ENCODE measurements around the gene KCNQ4.
A peak's percentile ranks its signal among the peaks of the same experiment; 100 is the strongest.

Gene KCNQ4

GRCh38 chr1:40838980-40839942, 55.7 kb downstream of the KCNQ4 start:
- no peak for DNase-seq (ENCODE audit: low read depth in 4 of 4, low spot score in 1 of 4)

- no peak for DNase-seq (ENCODE audit: low read depth in 4 of 4, low spot score in 1 of 4)
Measured at GRCh38 chr1:40839943-40840335, 56.4 kb downstream of the KCNQ4 start.

DNA sequence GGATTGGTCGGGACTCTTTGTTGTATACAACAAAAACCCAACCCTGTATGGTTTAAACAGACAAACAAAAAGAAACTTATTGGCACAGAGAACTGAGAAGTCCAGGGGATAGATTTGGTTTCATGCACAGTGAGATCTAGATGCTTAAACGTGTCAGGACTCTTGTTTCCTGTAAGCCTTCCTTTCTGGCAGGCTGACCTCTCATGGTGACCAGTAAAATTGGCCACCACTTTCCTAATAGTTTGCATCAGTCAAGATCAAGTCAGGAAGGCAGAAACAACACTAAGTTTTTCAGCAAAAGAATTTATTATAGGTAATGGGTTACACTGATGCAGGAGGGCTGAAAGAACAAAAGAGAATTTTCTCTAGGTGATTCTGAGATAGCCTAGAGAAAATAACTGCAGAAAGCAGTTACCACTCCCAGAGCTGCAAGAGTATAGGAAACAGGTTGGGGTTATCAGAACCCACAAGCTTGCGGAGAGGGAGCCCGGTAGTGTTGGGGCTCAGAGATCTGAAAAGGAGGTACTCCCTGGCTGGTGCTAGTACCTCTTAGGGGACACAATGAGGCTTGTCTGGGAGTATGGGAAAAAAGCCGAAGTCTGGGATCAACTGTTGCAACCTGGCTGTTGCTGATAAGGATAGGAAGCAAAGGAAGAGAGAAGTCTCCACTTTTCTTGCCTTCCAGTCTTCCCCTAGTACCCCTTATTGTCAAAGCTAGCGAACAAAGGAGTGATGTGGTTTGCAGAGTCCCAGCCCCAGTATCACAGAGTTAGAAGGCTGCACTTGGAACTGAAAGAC, 57.1 kb downstream of the KCNQ4 start:
- no peak for DNase-seq (ENCODE audit: low read depth in 4 of 4, low spot score in 1 of 4)

DNA sequence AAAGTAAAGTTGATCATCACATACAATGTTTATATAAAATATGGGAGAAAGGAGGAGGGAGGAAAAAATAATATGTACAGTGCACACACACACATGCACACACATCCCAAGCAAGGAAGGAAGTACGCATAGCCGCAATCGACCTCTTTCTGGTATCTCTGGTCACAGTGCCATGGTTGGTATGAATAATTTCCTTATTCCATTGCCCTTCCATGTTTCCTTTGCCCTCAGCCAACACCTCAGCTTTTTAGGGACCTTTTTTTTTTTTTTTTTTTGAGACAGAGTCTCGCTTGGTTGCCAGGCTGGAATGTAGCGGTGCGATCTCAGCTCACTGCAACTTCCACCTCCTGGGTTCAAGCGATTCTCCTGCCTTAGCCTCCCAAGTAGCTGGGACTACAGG, 58.0 kb downstream of the KCNQ4 start:
- DNase-seq (ENCODE audit: low read depth in 4 of 4, low spot score in 1 of 4), result no peak

DNA sequence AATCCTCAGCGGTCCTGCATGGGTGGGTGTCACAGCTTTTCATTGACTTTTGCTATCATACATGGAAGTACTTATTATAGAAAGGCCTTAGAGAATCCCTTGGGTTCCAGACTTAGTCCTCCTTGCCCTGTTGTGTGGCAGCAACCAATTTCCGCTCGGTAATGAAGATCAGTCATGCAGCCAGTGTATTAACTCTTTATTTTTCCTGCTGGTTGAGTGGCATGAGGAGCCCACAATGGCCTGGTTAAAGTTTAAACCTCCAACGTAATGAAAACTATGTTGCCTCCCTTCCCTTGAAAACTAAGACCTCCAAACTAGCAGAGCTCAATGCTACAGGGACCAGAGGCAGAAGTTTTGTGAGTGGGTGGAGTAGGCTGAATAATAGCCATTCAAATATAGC, 58.6 kb downstream of the KCNQ4 start:
- DNase-seq (ENCODE audit: low read depth in 4 of 4, low spot score in 1 of 4), result no peak

DNA sequence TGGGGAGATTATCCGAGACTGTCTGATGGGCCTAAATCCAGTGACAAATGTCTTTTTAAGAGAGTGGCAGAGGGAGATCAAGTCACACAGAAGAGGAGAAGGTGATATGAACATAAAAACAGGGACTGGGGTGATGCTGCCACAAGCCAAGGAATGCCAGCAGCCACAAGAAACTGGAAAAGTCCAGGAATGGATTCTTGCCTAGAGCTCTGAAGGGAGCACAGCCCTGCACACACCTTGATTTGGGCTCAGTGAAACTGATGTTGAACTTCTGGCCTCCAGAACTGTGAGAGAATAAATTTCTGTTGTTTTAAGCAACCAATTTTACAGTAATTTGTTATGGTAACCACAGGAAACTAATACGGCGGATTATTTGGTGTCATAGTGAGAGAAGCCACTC, 59.1 kb downstream of the KCNQ4 start:
- no peak for DNase-seq (ENCODE audit: low read depth in 4 of 4, low spot score in 1 of 4)

DNA sequence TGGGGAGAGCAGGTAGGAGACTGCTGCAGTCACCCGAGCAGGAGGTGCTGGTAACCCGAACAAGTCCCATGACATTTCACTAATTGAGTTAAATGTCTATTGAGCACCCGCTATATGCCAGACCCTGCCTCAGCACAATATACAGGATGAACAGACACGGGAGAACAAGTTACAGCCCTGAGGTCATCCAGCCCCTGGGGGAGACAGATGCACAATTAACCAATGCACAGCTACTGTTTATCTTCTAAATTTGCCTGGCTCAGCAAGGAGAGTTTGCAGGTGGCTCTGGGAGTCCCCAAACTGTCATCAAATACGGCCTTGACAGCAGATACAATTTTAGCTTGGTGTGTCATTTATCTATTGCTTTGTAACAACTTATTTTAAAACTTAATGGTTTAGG, 60.5 kb downstream of the KCNQ4 start:
- DNase-seq (ENCODE audit: low read depth in 4 of 4, low spot score in 1 of 4), result no peak

- DNase-seq (ENCODE audit: low read depth in 4 of 4, low spot score in 1 of 4), result no peak
Measured at GRCh38 chr1:40844887-40845878, 61.6 kb downstream of the KCNQ4 start.

DNA sequence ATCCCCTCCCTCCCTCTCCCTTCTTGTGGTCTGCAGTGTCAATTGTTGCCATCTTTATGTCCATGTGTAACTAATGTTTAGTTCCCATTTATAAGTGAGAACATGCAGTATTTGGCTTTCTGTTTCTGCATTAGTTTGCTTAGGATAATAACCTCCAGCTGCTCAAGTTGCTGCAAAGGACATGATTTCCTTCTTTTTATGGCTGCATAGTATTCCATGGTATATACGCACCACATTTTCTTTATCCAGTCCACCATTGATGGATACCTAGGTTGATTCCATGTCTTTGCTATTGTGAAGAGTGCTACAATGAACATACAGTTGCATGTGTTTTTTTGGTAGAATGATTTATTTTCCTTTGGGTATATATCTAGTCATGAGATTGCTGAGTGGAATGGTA, 62.3 kb downstream of the KCNQ4 start:
- DNase-seq (ENCODE audit: low read depth in 4 of 4, low spot score in 1 of 4), result no peak

- DNase-seq (ENCODE audit: low read depth in 4 of 4, low spot score in 1 of 4), result no peak
Measured at GRCh38 chr1:40847023-40847745, 63.6 kb downstream of the KCNQ4 start.

- DNase-seq (ENCODE audit: low read depth in 4 of 4, low spot score in 1 of 4), result no peak
Measured at GRCh38 chr1:40848530-40849189, 65.1 kb downstream of the KCNQ4 start.

- peak; percentile 50 to 77 (median 61) for DNase-seq (ENCODE audit: low read depth in 4 of 4, low spot score in 1 of 4)
Measured at GRCh38 chr1:40849801-40850592, 66.4 kb downstream of the KCNQ4 start.

GRCh38 chr1:40851643-40852042, 68.1 kb downstream of the KCNQ4 start:
- DNase-seq (ENCODE audit: low read depth in 4 of 4, low spot score in 1 of 4), result no peak

- no peak for DNase-seq (ENCODE audit: low read depth in 4 of 4, low spot score in 1 of 4)
Measured at GRCh38 chr1:40853113-40853884, 69.7 kb downstream of the KCNQ4 start.

- no peak for DNase-seq (ENCODE audit: low read depth in 4 of 4, low spot score in 1 of 4)
Measured at GRCh38 chr1:40853885-40854170, 70.2 kb downstream of the KCNQ4 start.

DNA sequence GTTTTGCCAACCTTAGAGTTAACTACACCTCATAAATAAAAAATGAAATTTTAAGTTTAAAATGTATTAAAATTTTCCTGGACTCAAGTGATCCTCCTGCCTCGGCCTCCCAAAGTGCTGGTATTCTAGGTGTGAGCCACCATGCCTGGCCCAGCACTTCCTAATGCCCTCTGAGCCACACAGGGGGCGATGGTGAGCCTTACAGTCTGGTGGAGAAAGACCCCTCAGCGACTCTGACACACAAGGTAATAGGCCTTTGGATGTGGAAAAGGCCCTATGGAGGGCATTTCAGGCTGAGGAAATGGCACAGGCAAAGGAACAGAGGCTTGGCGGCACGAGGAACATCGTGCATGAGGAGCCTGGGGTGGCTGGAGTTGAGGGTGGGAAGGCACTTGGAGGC, 71.9 kb downstream of the KCNQ4 start:
- DNase-seq (ENCODE audit: low read depth in 4 of 4, low spot score in 1 of 4), result no peak

DNA sequence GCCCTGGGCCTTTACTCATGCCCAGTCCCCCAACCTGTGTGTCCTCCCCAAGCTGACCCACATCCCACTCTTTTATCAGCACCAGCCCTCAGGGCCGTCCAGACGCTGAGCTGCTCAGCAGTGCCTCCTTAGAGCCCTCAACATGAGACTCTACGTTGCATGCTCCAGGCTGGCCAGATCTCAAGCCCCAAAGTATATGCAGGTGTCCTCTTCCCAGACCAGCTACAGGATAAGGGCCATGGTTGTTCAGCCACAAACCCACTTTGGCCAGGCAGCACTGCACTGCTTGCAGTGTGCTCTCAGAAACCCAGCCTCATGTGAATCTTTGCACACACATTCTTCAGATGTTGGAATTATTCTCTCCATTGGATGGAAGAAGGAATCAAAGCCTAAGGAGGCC, 72.5 kb downstream of the KCNQ4 start:
- no peak for DNase-seq (ENCODE audit: low read depth in 4 of 4, low spot score in 1 of 4)

- no peak for DNase-seq (ENCODE audit: low read depth in 4 of 4, low spot score in 1 of 4)
Measured at GRCh38 chr1:40856656-40857302, 73.2 kb downstream of the KCNQ4 start.
